Neutrophil (primary cell): ENCODE data around the gene CPLX3.
A peak's percentile ranks its signal among the peaks of the same experiment; 100 is the strongest.

ENCODE experiments used
- H3K27ac ChIP-seq: fragments of 200-600 bp; sonication (generic); 2 replicates; pipeline ENCODE4 v1.5.1; 2016; ENCODE audit warnings: mild to moderate bottlenecking, moderate library complexity
- H3K27me3 ChIP-seq: fragments of 200-600 bp; sonication (generic); 2 replicates; pipeline ENCODE4 v1.6.0; 2016; ENCODE audit warnings: mild to moderate bottlenecking
- H3K36me3 ChIP-seq: fragments of 200-600 bp; sonication (generic); 2 replicates; pipeline ENCODE4 v1.5.1; 2017
- H3K4me1 ChIP-seq, 2 experiments: fragments of 200-600 bp in 1 of 2; sonication (generic) in 1 of 2; 1 replicate in 1 of 2; 2 replicates in 1 of 2; pipeline versions ENCODE4 v1.5.1 to v1.6.1; 2013 to 2016; ENCODE audit warnings: low read depth in 1 of 2, low read length in 1 of 2, mild to moderate bottlenecking in 1 of 2, moderate library complexity in 1 of 2; ENCODE audit not compliant: control insufficient read depth in 1 of 2, insufficient read depth in 1 of 2
- H3K4me3 ChIP-seq, 2 experiments: fragments of 200-600 bp in 1 of 2; sonication (generic) in 1 of 2; 1 replicate in 1 of 2; 2 replicates in 1 of 2; pipeline ENCODE4 v1.5.1; 2013 to 2016; ENCODE audit warnings: low read depth in 1 of 2, low read length in 1 of 2, mild to moderate bottlenecking in 1 of 2, moderate library complexity in 1 of 2
- H3K9me3 ChIP-seq: fragments of 200-600 bp; sonication (generic); 2 replicates; pipeline ENCODE4 v1.5.1; 2016
- TF ChIP-seq, protein P1 (sequence below): fragments of 200-600 bp; sonication (generic); IDR thresholded peaks from 2 replicates; pipeline ENCODE4 v1.5.1; 2016; ENCODE audit warnings: antibody characterized with exemption

CPLX3 gene

DNA sequence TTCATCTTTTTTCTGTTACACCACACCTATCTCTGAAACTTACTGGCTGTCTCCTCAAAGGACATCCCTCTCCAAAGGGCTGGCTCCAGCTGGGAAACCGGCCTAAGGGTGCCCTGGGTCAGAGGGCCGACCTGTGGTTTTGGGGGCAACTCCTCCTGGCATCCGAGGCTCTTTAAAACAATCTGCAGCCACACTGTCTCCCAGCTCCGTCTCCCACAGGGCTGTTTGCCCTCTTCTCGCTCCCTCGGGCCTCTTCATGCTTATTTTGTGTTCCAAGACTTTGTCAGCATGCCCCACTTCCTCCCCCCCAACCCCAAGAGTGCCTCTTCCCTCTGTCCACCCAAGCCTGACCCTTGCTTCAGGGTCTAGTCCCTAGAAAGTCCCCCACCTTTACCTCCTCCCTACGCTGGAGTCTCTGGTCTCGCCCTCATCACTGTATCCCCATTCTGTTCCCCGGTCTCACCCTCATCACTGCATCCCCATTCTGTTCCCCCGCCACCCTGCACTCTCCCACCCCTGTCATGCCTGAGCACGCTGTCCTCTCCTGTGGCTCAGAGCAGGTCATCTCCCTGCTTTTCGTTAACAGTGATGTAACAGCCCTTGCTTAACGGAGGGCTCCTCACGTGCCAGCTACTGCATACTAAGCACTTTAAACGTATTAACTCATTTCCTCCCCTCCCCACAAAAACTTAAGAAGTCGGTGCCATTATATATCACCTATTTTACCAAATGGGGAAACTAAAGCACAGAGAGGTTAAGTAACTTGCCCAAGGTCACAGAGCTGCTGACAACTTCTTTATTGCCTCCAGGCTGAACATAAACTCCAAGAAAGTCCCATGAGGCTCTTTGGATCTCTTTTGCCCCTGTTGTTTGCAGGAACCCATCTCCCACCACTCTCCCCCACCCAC, 45.6 kb upstream of the CPLX3 start:
- TF ChIP-seq, protein P1, sequence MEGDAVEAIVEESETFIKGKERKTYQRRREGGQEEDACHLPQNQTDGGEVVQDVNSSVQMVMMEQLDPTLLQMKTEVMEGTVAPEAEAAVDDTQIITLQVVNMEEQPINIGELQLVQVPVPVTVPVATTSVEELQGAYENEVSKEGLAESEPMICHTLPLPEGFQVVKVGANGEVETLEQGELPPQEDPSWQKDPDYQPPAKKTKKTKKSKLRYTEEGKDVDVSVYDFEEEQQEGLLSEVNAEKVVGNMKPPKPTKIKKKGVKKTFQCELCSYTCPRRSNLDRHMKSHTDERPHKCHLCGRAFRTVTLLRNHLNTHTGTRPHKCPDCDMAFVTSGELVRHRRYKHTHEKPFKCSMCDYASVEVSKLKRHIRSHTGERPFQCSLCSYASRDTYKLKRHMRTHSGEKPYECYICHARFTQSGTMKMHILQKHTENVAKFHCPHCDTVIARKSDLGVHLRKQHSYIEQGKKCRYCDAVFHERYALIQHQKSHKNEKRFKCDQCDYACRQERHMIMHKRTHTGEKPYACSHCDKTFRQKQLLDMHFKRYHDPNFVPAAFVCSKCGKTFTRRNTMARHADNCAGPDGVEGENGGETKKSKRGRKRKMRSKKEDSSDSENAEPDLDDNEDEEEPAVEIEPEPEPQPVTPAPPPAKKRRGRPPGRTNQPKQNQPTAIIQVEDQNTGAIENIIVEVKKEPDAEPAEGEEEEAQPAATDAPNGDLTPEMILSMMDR, result no peak
- Histone ChIP-seq H3K4me1 (peaks cover 81 to 92% of the 10 kb centered on the region in 2 experiments), H3K27me3 (no peaks in the 10 kb centered on the region), H3K9me3 (no peaks in the 10 kb centered on the region), H3K4me3 (peak overlapping the region; percentile 75 to 99), H3K27ac (peak overlapping the region; percentile 100), H3K36me3 (peaks cover 12% of the 10 kb centered on the region)

DNA sequence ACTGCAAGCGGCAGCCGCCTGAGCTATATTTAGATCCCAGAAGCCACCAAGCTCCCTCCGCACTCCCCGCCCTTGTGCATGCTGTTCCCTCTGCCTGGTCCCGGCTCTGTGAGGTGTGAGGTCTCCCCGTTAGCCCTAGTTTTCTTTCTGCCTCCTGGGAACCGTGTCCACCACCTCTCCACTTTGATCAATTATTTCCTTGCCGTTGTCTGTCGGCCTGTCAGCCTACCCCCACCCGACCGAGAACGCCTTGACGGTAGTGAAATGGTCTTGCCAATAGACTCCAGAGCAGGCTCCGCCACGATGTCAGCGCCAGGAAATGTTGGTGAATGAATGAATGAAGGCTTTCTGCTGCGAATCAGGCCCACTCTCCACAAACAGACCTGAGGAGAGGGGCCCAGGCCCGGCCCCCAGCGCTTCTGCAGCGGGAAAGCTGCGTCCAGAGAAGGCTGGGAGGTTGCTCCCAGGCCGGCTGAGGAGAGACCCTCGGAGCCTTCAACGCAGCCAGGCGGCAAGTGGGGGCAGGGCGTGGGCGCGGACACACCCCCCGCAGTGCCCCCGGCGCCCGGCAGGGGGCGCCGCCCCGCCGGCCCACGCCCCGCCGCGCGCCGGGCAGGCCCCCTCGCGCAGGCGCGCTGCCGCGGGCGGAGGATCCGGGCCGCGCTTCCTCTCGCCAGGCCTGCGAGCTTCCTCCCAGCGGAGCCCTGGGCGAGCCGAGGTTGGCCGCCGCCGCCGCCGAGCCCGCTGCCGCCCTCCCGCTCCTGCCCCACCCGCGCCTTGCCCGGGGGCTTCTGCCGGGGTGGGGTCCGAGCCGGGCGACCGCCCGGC, 44.8 kb upstream of the CPLX3 start, which contains the start of gene CSK:
Gene CSK (plus strand): TSS at position 650 of the 828 bp plus-strand sequence. CDS start 16,218 bp downstream, outside the sequence.
- TF ChIP-seq, protein P1, result peak; percentile 83

DNA sequence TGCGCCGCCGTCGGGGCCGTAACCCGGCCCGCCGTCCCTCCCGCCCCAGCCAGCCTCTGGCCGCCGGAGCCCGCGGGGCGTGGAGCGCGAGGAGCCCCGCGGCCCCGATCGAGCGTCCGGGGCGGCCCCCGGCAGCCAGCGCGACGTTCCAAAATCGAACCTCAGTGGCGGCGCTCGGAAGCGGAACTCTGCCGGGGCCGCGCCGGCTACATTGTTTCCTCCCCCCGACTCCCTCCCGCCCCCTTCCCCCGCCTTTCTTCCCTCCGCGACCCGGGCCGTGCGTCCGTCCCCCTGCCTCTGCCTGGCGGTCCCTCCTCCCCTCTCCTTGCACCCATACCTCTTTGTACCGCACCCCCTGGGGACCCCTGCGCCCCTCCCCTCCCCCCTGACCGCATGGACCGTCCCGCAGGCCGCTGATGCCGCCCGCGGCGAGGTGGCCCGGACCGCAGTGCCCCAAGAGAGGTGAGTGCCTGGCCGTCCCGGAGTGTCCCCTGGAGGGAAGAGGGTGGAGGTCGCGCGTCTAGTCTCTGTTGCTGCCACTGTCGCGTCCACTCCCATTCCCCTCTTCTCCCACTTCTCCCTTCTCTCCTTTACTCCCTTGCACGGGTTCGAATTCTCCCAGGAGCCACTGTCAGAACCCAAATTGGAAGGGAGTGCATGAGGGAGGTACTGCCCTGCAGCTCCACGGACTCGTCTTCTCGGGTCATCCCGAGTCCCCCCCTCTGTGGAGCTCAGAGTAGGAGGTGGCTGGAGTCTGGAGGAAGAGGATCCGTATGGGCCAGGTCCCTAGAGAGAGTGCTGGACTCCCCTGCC, 44.0 kb upstream of the CPLX3 start:
- peaks cover 12% of the 10 kb centered on the region for H3K36me3 ChIP-seq
- peak overlapping the region; percentile 100 for H3K27ac ChIP-seq
- H3K9me3 ChIP-seq, result no peaks in the 10 kb centered on the region
- no peaks in the 10 kb centered on the region for H3K27me3 ChIP-seq
- H3K4me3 ChIP-seq, result peak overlapping the region; percentile 95 to 99
- TF ChIP-seq, protein P1, result peak; percentile 53
- H3K4me1 ChIP-seq, result peaks cover 81 to 92% of the 10 kb centered on the region in 2 experiments

More for the DNA sequence above, 44.8 kb upstream of the CPLX3 start, which contains the start of gene CSK:
- Histone ChIP-seq H3K27ac (peak within 1 kb of the TSS; percentile 100), H3K4me3 (peak within 1 kb of the TSS; percentile 95 to 99), H3K36me3 (peaks cover 12% of the 10 kb centered on the region), H3K4me1 (peaks cover 81 to 92% of the 10 kb centered on the region in 2 experiments), H3K27me3 (no peaks in the 10 kb centered on the region), H3K9me3 (no peaks in the 10 kb centered on the region)

DNA sequence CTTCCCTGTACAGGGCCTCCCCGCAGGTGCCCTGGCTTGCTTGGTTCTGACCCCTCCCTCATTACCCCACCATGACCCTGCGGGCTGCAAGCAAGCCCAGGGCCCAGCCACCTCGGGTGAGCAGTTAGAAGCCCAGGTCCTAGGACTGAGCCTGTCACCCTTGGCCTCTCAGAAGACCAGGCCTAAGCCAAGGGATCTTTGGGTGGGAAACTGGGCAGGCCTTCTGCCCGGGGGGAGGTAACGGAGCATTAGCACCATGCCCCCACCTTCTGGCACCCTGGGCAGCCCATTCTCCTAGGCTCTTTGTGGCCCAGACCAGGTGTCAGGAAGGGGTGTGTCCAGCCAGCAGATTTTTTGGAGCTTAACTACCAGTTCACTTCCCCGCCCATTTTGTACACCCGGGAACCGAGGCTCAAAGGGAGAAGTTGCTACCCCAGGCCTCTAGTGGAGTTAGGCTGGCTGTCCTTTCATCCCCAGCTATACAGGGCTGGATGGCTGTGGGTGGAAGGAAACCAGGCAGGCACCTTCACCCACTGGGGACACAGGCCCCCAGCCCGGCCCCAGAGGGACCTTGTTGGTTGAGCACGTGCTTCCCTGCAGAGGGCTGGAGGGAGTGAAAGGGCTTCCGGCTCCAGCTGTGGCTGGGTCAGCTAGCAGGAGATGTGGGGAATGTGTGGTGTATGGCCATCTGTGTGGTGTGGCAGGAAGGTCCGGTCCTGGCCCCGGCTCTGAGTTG, 43.2 kb upstream of the CPLX3 start:
- TF ChIP-seq, protein P1, result peak; percentile 55
- peak overlapping the region; percentile 100 for H3K27ac ChIP-seq
- no peaks in the 10 kb centered on the region for H3K9me3 ChIP-seq
- no peaks in the 10 kb centered on the region for H3K27me3 ChIP-seq
- H3K36me3 ChIP-seq, result peaks cover 12% of the 10 kb centered on the region
- peaks cover 81 to 92% of the 10 kb centered on the region in 2 experiments for H3K4me1 ChIP-seq
- H3K4me3 ChIP-seq, result peak overlapping the region; percentile 95 to 99
